Ovary (tissue), 9 donors: ENCODE measurements around the gene TES. TPM values are rescaled to one million over a fixed set of nuclear protein-coding genes. Genes with fewer than 3 reads are reported as not detected.

ENCODE experiments used
- DNase-seq, 5 donors: peaks; one replicate each; pipeline ENCODE4 v3.0.0-alpha.2; 2019 to 2020
- H3K27ac ChIP-seq, 2 donors: fragments of 200-600 bp; one replicate each; pipeline versions ENCODE4 v1.5.1 to v1.8.0; 2019 to 2022
- H3K27me3 ChIP-seq: fragments of 200-600 bp; one replicate; pipeline ENCODE4 v1.8.0; 2022
- H3K36me3 ChIP-seq: fragments of 200-600 bp; sonication (generic); one replicate; pipeline ENCODE4 v1.5.1; 2019
- H3K4me1 ChIP-seq: one replicate; pipeline ENCODE4 v1.8.1; 2013; ENCODE audit warnings: mild to moderate bottlenecking, moderate library complexity; ENCODE audit not compliant: insufficient read depth
- H3K4me3 ChIP-seq: fragments of 200-600 bp; sonication (generic); one replicate; pipeline ENCODE4 v1.5.1; 2017
- H3K9me3 ChIP-seq, 2 donors: fragments of 200-600 bp in 1 of 2; sonication (generic) in 1 of 2; one replicate each; pipeline versions ENCODE4 v1.5.1 to v1.8.1; 2013 to 2019; ENCODE audit warnings: mild to moderate bottlenecking in 1 of 2, moderate library complexity in 1 of 2
- EP300 ChIP-seq: sonication (generic); formaldehyde crosslinking; IDR thresholded peaks from one replicate; pipeline ENCODE4 v1.6.1; 2017; ENCODE audit warnings: antibody characterized with exemption
- POLR2A ChIP-seq: fragments of 450-650 bp; IDR thresholded peaks from one replicate; pipeline ENCODE4 v1.6.1; 2017; ENCODE audit warnings: antibody characterized with exemption, mild to moderate bottlenecking, moderate library complexity
- WGBS, 3 donors: extraction: QIAGEN DNeasy Blood & Tissue Kit in 1 of 3; methylation state at CpG; one replicate each; pipeline versions ENCODE4 v1.1.5 to v1.1.7; 2013 to 2017; 5-methylcytosine and 5-hydroxymethylcytosine counted together
- intact Hi-C, 4 donors: fragments of 100-400 bp; cut with DNase I; formaldehyde crosslinking; loops; one replicate each; pipeline versions ENCODE4 v1.11.0 to v1.15.1; 2022 to 2023
- polyA plus RNA-seq, 2 donors: library from polyadenylated mRNA; stranded (reverse); fragments of 200-250 nt in 1 of 2; fragments of 350-450 nt in 1 of 2; fragmentation: Illumina TruSeq in 1 of 2; extraction: RNeasy Lipid Tissue Mini Kit (QIAGEN cat#74804) in 1 of 2; gene quantifications; one replicate each; pipeline ENCODE4 v1.2.3, GENCODE V29; 2013 to 2014
- total RNA-seq, 7 donors: library from RNA; depleted of rRNA in 2 of 7; stranded (reverse); fragments of >200 nt in 2 of 7; fragmentation: NEBNext Ultra II Directional in 3 of 7; extraction: Animal tissue kit (Norgen Biotek cat#: 25700) in 3 of 7; gene quantifications; one replicate each; pipeline versions ENCODE4 v1.1.0 to v1.2.4, GENCODE V29; 2016 to 2023
- TF ChIP-seq, protein P1 (sequence below), 3 donors: fragments of 450-650 bp in 2 of 3; fragments of 200-600 bp in 1 of 3; IDR thresholded peaks; one replicate each; pipeline versions ENCODE4 v1.5.1 to v1.8.0; 2016 to 2022; ENCODE audit warnings: antibody characterized with exemption in 3 of 3, mild to moderate bottlenecking in 1 of 3
- donor health status: DM: no; HTN: no; CAD: no; lungs with moderate emphysema.
- donor health status: DM: no; HTN: no; CAD: no.
- donor health status: Bipolar disorder and iron deficiency.
- donor health status: DM: yes; HTN: yes; CAD: no.
- donor health status: DM: no; HTN: no; CAD: no.
- donor health status: DM: yes; HTN: yes; CAD: no.

The TES gene
- total and polyA plus RNA-seq, 9 donors, result 6.0 to 65.0 (median 11.1) TPM

- TF ChIP-seq EP300 (no peak), POLR2A (no peak)
- TF ChIP-seq, protein P1, sequence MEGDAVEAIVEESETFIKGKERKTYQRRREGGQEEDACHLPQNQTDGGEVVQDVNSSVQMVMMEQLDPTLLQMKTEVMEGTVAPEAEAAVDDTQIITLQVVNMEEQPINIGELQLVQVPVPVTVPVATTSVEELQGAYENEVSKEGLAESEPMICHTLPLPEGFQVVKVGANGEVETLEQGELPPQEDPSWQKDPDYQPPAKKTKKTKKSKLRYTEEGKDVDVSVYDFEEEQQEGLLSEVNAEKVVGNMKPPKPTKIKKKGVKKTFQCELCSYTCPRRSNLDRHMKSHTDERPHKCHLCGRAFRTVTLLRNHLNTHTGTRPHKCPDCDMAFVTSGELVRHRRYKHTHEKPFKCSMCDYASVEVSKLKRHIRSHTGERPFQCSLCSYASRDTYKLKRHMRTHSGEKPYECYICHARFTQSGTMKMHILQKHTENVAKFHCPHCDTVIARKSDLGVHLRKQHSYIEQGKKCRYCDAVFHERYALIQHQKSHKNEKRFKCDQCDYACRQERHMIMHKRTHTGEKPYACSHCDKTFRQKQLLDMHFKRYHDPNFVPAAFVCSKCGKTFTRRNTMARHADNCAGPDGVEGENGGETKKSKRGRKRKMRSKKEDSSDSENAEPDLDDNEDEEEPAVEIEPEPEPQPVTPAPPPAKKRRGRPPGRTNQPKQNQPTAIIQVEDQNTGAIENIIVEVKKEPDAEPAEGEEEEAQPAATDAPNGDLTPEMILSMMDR (IDR thresholded peaks at IDR 0.05), result no peak
- DNase-seq, result no peak
- WGBS, 3 donors, result 53 to 62% (median 55%) methylated on average over 1 of the region's 1 CpG
- Histone ChIP-seq H3K36me3 (no peaks in the 10 kb centered on the region), H3K9me3 (no peaks in the 10 kb centered on the region), H3K4me1 (no peaks in the 10 kb centered on the region), H3K27ac (no peak overlapping the region), H3K4me3 (no peak overlapping the region), H3K27me3 (no peaks in the 10 kb centered on the region)
- intact Hi-C loops, result no loop called here
Measured at GRCh38 chr7:116169060-116169459, 41.3 kb upstream of the TES start.

DNA sequence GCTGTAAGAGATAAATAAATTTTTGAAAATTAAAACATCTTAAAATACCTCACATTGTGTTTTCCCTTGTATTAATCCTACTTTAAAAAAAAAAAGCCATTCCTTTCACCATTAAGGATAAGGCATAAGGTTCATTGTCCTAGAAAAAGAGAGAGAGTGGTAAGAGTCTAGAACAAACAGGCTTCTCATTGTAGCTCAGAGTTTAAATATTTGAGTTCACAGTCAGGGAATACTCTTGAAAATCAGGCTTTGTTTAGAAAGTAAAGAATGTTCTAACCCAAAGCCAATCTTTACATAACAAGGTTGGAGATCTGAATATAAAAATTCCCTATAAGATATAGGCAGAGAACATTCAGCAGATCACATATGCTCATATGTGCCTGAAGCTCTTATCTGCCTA is 40.2 kb upstream of the TES start:
- Histone ChIP-seq H3K4me3 (no peak overlapping the region), H3K27me3 (no peaks in the 10 kb centered on the region), H3K27ac (no peak overlapping the region), H3K4me1 (no peaks in the 10 kb centered on the region), H3K9me3 (no peaks in the 10 kb centered on the region), H3K36me3 (no peaks in the 10 kb centered on the region)
- no peak for TF ChIP-seq EP300
- TF ChIP-seq, protein P1 (IDR thresholded peaks at IDR 0.05), result no peak
- TF ChIP-seq POLR2A, result no peak
- no peak for DNase-seq
- intact Hi-C loops, result loop anchor here in 3 of 4 donors (10.0 kb wide), 3 partner anchors 65 to 635 kb away; no protein-coding TSS in a partner anchor

GRCh38 chr7:116171094-116171493 is 39.2 kb upstream of the TES start:
- no peak for DNase-seq
- Histone ChIP-seq H3K4me1 (no peaks in the 10 kb centered on the region), H3K27ac (no peak overlapping the region), H3K9me3 (no peaks in the 10 kb centered on the region), H3K27me3 (no peaks in the 10 kb centered on the region), H3K36me3 (no peaks in the 10 kb centered on the region), H3K4me3 (no peak overlapping the region)
- TF ChIP-seq EP300 (no peak), POLR2A (no peak)
- TF ChIP-seq, protein P1 (IDR thresholded peaks at IDR 0.05), result no peak
- WGBS, 3 donors, result 16 to 24% (median 17%) methylated on average over 2 of the region's 2 CpGs
- intact Hi-C loops, result loop anchor here in 3 of 4 donors (10.0 kb wide), 3 partner anchors 64 to 634 kb away; no protein-coding TSS in a partner anchor

GRCh38 chr7:116172353-116172752 is 38.0 kb upstream of the TES start:
- Histone ChIP-seq H3K27me3 (no peaks in the 10 kb centered on the region), H3K27ac (no peak overlapping the region), H3K4me3 (no peak overlapping the region), H3K4me1 (no peaks in the 10 kb centered on the region), H3K36me3 (no peaks in the 10 kb centered on the region), H3K9me3 (no peaks in the 10 kb centered on the region)
- intact Hi-C loops, result loop anchor here in 3 of 4 donors (10.0 kb wide), 3 partner anchors 62 to 632 kb away; no protein-coding TSS in a partner anchor
- no peak for TF ChIP-seq POLR2A
- TF ChIP-seq, protein P1 (IDR thresholded peaks at IDR 0.05), result no peak
- DNase-seq, result no peak
